DND-41 (cell line): Measurements from ENCODE around the gene PLD3.

Experiments
- ATAC-seq: fragments of 200-7000 bp; cut with Tn5 transposase; 3 replicates; pipeline ENCODE4 v1.9.1; 2021; ENCODE audit warnings: low read depth; ENCODE audit not compliant: insufficient read depth
- DNase-seq: peaks from one replicate; pipeline ENCODE4 v3.0.0-alpha.2; 2020
- H2AFZ ChIP-seq: 2 replicates; pipeline ENCODE4 v1.6.0; 2012; ENCODE audit warnings: low read depth, low read length
- H3K27ac ChIP-seq: 2 replicates; pipeline ENCODE4 v1.5.1; 2012; ENCODE audit warnings: low read length, inconsistent platforms
- H3K27me3 ChIP-seq: fragments of 200-600 bp; sonication (generic); 2 replicates; pipeline ENCODE4 v1.6.0; 2012; ENCODE audit warnings: low read length, mild to moderate bottlenecking, inconsistent platforms; ENCODE audit not compliant: insufficient read depth, poor library complexity
- H3K36me3 ChIP-seq: 2 replicates; pipeline ENCODE4 v1.5.1; 2012; ENCODE audit warnings: low read length, inconsistent platforms; ENCODE audit not compliant: insufficient read depth
- H3K4me1 ChIP-seq: 2 replicates; pipeline ENCODE4 v1.5.1; 2012; ENCODE audit warnings: mild to moderate bottlenecking, low read length; ENCODE audit not compliant: insufficient read depth
- H3K4me2 ChIP-seq: 2 replicates; pipeline ENCODE4 v1.6.0; 2012; ENCODE audit warnings: mild to moderate bottlenecking, moderate library complexity, low read length, inconsistent platforms; ENCODE audit not compliant: insufficient read depth
- H3K4me3 ChIP-seq, 2 experiments: fragments of 200-600 bp in 1 of 2; shearing (Covaris generic) in 1 of 2; 2 replicates each; pipeline ENCODE4 v1.5.1; 2012 to 2016; ENCODE audit warnings: inconsistent platforms in 2 of 2, low read length in 2 of 2, mild to moderate bottlenecking in 2 of 2, low read depth in 1 of 2, moderate library complexity in 1 of 2
- H3K79me2 ChIP-seq: 2 replicates; pipeline ENCODE4 v1.6.0; 2012; ENCODE audit warnings: low read length, inconsistent platforms; ENCODE audit not compliant: insufficient read depth
- H3K9ac ChIP-seq: 2 replicates; pipeline ENCODE4 v1.6.0; 2012; ENCODE audit warnings: low read depth, mild to moderate bottlenecking, inconsistent platforms, low read length, moderate library complexity
- H3K9me3 ChIP-seq: 2 replicates; pipeline ENCODE4 v1.5.1; 2012; ENCODE audit warnings: low read length, moderate library complexity, mild to moderate bottlenecking, inconsistent platforms; ENCODE audit not compliant: insufficient read depth, severe bottlenecking
- H4K20me1 ChIP-seq: 2 replicates; pipeline ENCODE4 v1.6.0; 2012; ENCODE audit warnings: low read length; ENCODE audit not compliant: insufficient read depth
- CTCF ChIP-seq: IDR thresholded peaks from 2 replicates; pipeline ENCODE4 v1.5.1; 2012; ENCODE audit warnings: borderline replicate concordance, low read length, moderate library complexity, mild to moderate bottlenecking; ENCODE audit not compliant: poor library complexity, severe bottlenecking; ENCODE audit errors: extremely low read depth
- EZH2 ChIP-seq: IDR thresholded peaks from 3 replicates; pipeline ENCODE4 v1.6.1; 2012; ENCODE audit warnings: borderline replicate concordance, low read depth, mild to moderate bottlenecking, moderate library complexity, low read length, inconsistent platforms; ENCODE audit not compliant: severe bottlenecking

PLD3 gene

GRCh38 chr19:40303765-40304164 is 44.7 kb upstream of the PLD3 start:
- H3K4me1 ChIP-seq, result no peaks in the 10 kb centered on the region
- ATAC-seq (no peak), DNase-seq (no peak)
- no peaks in the 10 kb centered on the region for H3K79me2 ChIP-seq
- no peak overlapping the region for H3K4me3 ChIP-seq
- H4K20me1 ChIP-seq, result no peaks in the 10 kb centered on the region
- H3K27me3 ChIP-seq, result no peaks in the 10 kb centered on the region
- H3K36me3 ChIP-seq, result no peaks in the 10 kb centered on the region; the same call in 1 of the 2 replicates
- H3K4me2 ChIP-seq, result no peak overlapping the region
- no peak for TF ChIP-seq EZH2
- no peak for TF ChIP-seq CTCF
- H3K9me3 ChIP-seq, result no peaks in the 10 kb centered on the region
- no peak overlapping the region for H3K9ac ChIP-seq
- H2AFZ ChIP-seq, result no peak overlapping the region
- H3K27ac ChIP-seq, result no peak overlapping the region

DNA sequence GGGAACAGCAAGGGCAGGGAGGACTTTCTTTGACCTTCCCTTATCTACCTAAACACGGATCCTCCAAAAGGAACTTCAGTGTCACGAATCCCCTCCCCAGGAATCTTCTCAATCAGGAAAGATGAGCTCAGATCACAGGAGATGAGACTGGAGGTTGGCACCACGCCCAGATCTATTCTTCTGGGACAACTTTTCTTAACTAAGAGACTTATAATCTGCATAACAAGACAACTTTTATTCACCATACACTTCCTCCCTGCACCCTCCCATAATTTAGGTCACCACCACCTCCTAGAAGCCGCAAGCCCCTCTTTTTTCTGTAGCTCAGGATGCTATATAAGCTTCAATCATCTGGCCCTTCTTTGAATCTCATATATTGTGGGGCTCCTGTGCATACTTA is 44.2 kb upstream of the PLD3 start:
- H3K9ac ChIP-seq, result no peak overlapping the region
- H3K36me3 ChIP-seq, result no peaks in the 10 kb centered on the region; the same call in 1 of the 2 replicates
- no peaks in the 10 kb centered on the region for H3K9me3 ChIP-seq
- no peak overlapping the region for H3K4me2 ChIP-seq
- no peaks in the 10 kb centered on the region for H3K4me1 ChIP-seq
- no peaks in the 10 kb centered on the region for H4K20me1 ChIP-seq
- H3K4me3 ChIP-seq, result no peak overlapping the region
- no peak for DNase-seq
- H3K79me2 ChIP-seq, result no peaks in the 10 kb centered on the region
- H2AFZ ChIP-seq, result no peak overlapping the region
- no peak overlapping the region for H3K27ac ChIP-seq
- no peaks in the 10 kb centered on the region for H3K27me3 ChIP-seq
- ATAC-seq, result no peak
- TF ChIP-seq CTCF (no peak), EZH2 (no peak)

GRCh38 chr19:40305403-40305802 is 43.1 kb upstream of the PLD3 start:
- H3K4me3 ChIP-seq, result no peak overlapping the region
- no peak overlapping the region for H3K4me2 ChIP-seq
- DNase-seq (peak; percentile 76), ATAC-seq (peak; percentile 79)
- no peak overlapping the region for H3K9ac ChIP-seq
- H3K4me1 ChIP-seq, result no peaks in the 10 kb centered on the region
- H3K36me3 ChIP-seq, result no peaks in the 10 kb centered on the region; the same call in 1 of the 2 replicates
- no peaks in the 10 kb centered on the region for H4K20me1 ChIP-seq
- H3K79me2 ChIP-seq, result no peaks in the 10 kb centered on the region
- H2AFZ ChIP-seq, result no peak overlapping the region
- H3K27me3 ChIP-seq, result no peaks in the 10 kb centered on the region
- no peak for TF ChIP-seq EZH2
- TF ChIP-seq CTCF, result peak; percentile 82
- H3K27ac ChIP-seq, result no peak overlapping the region
- no peaks in the 10 kb centered on the region for H3K9me3 ChIP-seq

GRCh38 chr19:40309666-40310065 is 38.8 kb upstream of the PLD3 start:
- TF ChIP-seq CTCF (no peak), EZH2 (no peak)
- Histone ChIP-seq H3K27ac (no peak overlapping the region), H3K9ac (no peak overlapping the region), H3K4me1 (no peaks in the 10 kb centered on the region), H4K20me1 (no peaks in the 10 kb centered on the region), H3K36me3 (peaks cover 3% of the 10 kb centered on the region; the same call in 1 of the 2 replicates), H3K9me3 (no peaks in the 10 kb centered on the region), H3K79me2 (no peaks in the 10 kb centered on the region), H3K4me3 (no peak overlapping the region), H3K4me2 (no peak overlapping the region), H3K27me3 (no peaks in the 10 kb centered on the region), H2AFZ (no peak overlapping the region)
- no peak for ATAC-seq
- no peak for DNase-seq
